Thyroid gland (tissue), 4 donors: ENCODE data around the gene METTL26. TPM values are rescaled to one million over a fixed set of nuclear protein-coding genes. Genes with fewer than 3 reads are reported as not detected.
A peak's percentile ranks its signal among the peaks of the same experiment; 100 is the strongest.

Experiments used
- DNase-seq, 2 donors: peaks; one replicate each; pipeline ENCODE4 v3.0.0-alpha.2; 2019
- H3K27ac ChIP-seq, 3 donors: fragments of 200-600 bp; sonication (generic); 1 replicate in 2 of 3; 2 replicates in 1 of 3; pipeline ENCODE4 v1.5.1; 2016 to 2019; ENCODE audit warnings: mild to moderate bottlenecking in 1 of 3, moderate library complexity in 1 of 3
- H3K27me3 ChIP-seq: fragments of 200-600 bp; sonication (generic); one replicate; pipeline ENCODE4 v1.5.1; 2019
- H3K36me3 ChIP-seq, 2 donors: fragments of 200-600 bp; sonication (generic); one replicate each; pipeline ENCODE4 v1.5.1; 2016 to 2019
- H3K4me1 ChIP-seq, 2 donors: fragments of 200-600 bp; sonication (generic); one replicate each; pipeline ENCODE4 v1.5.1; 2017 to 2019
- H3K4me3 ChIP-seq, 3 donors: fragments of 200-600 bp; sonication (generic); replicated peaks in 1 of 3; 1 replicate in 2 of 3; 2 replicates in 1 of 3; pipeline ENCODE4 v1.5.1; 2016; ENCODE audit warnings: mild to moderate bottlenecking in 1 of 3
- H3K9me3 ChIP-seq: fragments of 200-600 bp; sonication (generic); one replicate; pipeline ENCODE4 v1.5.1; 2017
- POLR2A ChIP-seq, 2 donors: fragments of 450-650 bp; IDR thresholded peaks; one replicate each; pipeline ENCODE4 v1.6.1; 2017; ENCODE audit warnings: antibody characterized with exemption in 2 of 2, mild to moderate bottlenecking in 2 of 2, moderate library complexity in 1 of 2
- WGBS, 2 donors: methylation state at CpG; one replicate each; pipeline ENCODE4 v1.1.5; 2017; 5-methylcytosine and 5-hydroxymethylcytosine counted together
- intact Hi-C: fragments of 100-400 bp; cut with DNase I; formaldehyde crosslinking; loops from one replicate; pipeline ENCODE4 v1.15.1; 2023
- total RNA-seq, 4 donors: library from RNA; depleted of rRNA; stranded (reverse); fragments of >200 nt; gene quantifications; one replicate each; pipeline ENCODE4 v1.2.3, GENCODE V29; 2016
- TF ChIP-seq, protein P1 (sequence below), 6 experiments: fragments of 200-600 bp in 3 of 6; fragments of 450-650 bp in 3 of 6; sonication (generic) in 3 of 6; IDR thresholded peaks; one replicate each; pipeline ENCODE4 v1.5.1; 2016 to 2019; ENCODE audit warnings: antibody characterized with exemption in 6 of 6, mild to moderate bottlenecking in 2 of 6, inconsistent platforms in 1 of 6, moderate library complexity in 1 of 6

Gene METTL26
- total RNA-seq, 4 donors from 2014 or later, result 54.2 to 180 (median 115) TPM

DNA sequence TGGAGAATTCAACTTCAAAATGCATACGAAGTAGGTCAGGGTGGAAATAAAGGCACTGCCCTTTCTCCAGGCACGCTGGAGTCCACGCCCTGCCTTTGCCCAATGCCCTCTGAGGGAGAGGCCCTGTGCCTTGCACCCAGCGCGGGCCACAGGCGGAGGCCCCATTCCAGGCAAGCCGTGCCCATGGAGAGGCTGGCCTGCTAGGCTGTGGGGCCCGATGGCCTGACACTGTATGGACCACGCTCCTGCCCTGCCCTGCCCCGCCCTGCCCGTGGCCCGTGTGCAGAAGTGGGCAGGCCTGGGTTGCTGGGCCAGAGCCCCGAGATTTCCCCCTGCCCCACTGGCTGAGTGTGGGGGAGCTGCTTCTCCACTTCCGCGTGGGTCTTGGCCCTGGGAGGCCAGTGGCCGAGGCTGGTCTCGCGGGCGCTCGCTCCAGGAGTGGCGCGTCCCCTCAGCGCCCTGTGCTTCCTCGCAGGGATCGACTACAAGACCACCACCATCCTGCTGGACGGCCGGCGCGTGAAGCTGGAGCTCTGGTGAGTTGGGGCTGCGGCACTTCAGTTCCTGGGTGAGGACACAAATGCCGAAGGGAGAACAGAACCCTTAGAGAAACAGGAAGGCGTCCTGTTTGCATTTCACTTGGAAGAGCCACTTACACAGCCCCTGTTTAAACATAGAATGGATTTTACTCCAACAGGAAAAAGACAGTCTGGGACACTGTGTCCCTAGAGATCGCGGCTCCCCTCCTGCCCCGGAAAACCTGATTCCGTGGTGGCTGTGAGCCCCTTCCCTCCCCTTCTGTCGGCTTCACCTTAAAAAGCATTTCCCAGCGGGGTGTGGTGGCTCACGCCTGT lies 19.1 kb downstream of the METTL26 start:
- H3K4me3 ChIP-seq, result no peak overlapping the region
- intact Hi-C loops, result no loop called here
- H3K4me1 ChIP-seq, result peaks cover 0 to 6% of the 10 kb centered on the region in 2 donors
- no peaks in the 10 kb centered on the region for H3K9me3 ChIP-seq
- DNase-seq, result no peak
- no peaks in the 10 kb centered on the region for H3K36me3 ChIP-seq
- H3K27me3 ChIP-seq, result no peaks in the 10 kb centered on the region
- TF ChIP-seq, protein P1, sequence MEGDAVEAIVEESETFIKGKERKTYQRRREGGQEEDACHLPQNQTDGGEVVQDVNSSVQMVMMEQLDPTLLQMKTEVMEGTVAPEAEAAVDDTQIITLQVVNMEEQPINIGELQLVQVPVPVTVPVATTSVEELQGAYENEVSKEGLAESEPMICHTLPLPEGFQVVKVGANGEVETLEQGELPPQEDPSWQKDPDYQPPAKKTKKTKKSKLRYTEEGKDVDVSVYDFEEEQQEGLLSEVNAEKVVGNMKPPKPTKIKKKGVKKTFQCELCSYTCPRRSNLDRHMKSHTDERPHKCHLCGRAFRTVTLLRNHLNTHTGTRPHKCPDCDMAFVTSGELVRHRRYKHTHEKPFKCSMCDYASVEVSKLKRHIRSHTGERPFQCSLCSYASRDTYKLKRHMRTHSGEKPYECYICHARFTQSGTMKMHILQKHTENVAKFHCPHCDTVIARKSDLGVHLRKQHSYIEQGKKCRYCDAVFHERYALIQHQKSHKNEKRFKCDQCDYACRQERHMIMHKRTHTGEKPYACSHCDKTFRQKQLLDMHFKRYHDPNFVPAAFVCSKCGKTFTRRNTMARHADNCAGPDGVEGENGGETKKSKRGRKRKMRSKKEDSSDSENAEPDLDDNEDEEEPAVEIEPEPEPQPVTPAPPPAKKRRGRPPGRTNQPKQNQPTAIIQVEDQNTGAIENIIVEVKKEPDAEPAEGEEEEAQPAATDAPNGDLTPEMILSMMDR (IDR thresholded peaks at IDR 0.05), result no peak
- TF ChIP-seq POLR2A (IDR thresholded peaks at IDR 0.05), result no peak
- H3K27ac ChIP-seq, result no peak overlapping the region
- WGBS, 2 donors, result 86 to 89% methylated on average over 23 to 31 of the region's 39 CpGs

- no peaks in the 10 kb centered on the region for H3K9me3 ChIP-seq
- no peaks in the 10 kb centered on the region for H3K36me3 ChIP-seq
- no peak for DNase-seq
- no peak overlapping the region for H3K27ac ChIP-seq
- WGBS, 2 donors, result 86 to 87% methylated on average over 13 of the region's 13 CpGs
- H3K27me3 ChIP-seq, result no peaks in the 10 kb centered on the region
- intact Hi-C loops, result no loop called here
- TF ChIP-seq POLR2A (IDR thresholded peaks at IDR 0.05), result no peak
- TF ChIP-seq, protein P1 (IDR thresholded peaks at IDR 0.05), result no peak
- H3K4me3 ChIP-seq, result no peak overlapping the region
- H3K4me1 ChIP-seq, result peaks cover 0 to 8% of the 10 kb centered on the region in 2 donors
Observed at GRCh38 chr16:615122-615521, 21.0 kb downstream of the METTL26 start.

DNA sequence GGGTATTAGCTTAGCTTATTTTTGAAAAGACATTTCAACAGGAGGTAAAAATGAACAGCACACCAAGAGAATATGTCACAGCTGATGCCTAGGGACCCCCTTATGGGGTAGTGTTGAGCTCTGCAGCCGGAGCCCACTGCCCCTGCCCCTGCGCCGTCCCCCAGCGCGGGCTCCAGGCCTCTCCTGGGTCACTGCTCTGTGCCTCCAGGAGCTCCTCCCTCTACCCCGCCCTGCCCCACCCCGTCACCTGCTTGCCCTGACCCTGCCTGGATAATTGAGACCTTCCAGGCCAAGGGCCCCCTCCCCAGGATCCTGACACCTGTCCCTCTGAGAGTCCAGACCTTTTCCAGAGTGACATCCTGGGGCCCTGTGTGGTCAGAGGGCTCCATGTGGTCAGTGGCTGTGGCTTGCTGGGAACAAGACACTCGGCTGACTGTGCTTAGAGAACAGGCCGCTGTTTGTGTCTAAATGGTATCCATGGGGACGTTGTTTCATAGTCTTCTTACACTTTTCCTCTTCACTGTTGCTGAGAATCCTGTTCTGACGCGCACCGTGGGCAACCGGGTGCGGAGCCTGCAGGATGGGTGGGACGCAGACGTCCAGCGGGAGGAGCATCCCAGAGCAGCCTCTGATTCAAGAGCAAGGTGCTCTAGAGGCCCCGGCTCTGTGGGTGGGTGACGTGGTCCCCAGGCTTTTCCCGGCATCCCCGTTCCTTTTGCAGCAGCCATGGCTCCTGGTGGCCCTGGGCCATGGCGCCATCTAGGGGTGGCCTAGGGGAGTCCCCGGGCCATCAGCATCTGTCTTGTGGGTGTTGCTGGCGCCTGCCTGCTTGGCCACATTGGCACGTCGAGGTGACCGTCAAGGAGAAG lies 25.4 kb downstream of the METTL26 start:
- peak; percentile 61 to 64 for DNase-seq
- Histone ChIP-seq H3K4me1 (peaks cover 0 to 8% of the 10 kb centered on the region in 2 donors), H3K27me3 (no peaks in the 10 kb centered on the region), H3K27ac (no peak overlapping the region), H3K9me3 (no peaks in the 10 kb centered on the region), H3K4me3 (no peak overlapping the region), H3K36me3 (no peaks in the 10 kb centered on the region)
- WGBS, 2 donors, result 84 to 87% methylated on average over 14 to 18 of the region's 28 CpGs
- no peak for TF ChIP-seq POLR2A (IDR thresholded peaks at IDR 0.05)
- TF ChIP-seq, protein P1 (IDR thresholded peaks at IDR 0.05), result peak; percentile 50 to 83 (median 66)
- intact Hi-C loops, result no loop called here

DNA sequence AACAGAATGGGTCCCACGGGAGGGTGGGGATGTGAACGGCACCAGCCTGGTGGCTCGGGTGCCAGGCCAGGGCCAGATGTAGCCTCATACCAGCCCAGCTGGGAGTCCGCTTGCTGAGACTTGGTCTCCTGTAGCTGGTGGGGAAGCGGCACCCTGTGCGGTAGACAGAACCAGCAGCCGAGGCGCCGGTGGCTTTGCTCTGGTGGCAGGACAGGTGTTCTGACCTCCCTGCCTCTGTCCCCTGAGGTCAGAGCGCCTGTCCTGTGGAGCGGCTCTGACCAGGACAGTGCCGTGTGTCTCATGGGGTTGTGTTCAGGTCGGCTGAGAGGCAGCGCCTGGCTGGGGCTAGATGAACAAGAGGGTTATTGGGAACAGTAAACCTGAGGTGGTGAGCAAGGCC lies 26.1 kb downstream of the METTL26 start:
- H3K27me3 ChIP-seq, result no peaks in the 10 kb centered on the region
- H3K4me1 ChIP-seq, result peaks cover 0 to 8% of the 10 kb centered on the region in 2 donors
- H3K36me3 ChIP-seq, result no peaks in the 10 kb centered on the region
- TF ChIP-seq, protein P1 (IDR thresholded peaks at IDR 0.05), result no peak
- no peak for TF ChIP-seq POLR2A (IDR thresholded peaks at IDR 0.05)
- H3K9me3 ChIP-seq, result no peaks in the 10 kb centered on the region
- H3K27ac ChIP-seq, result no peak overlapping the region
- intact Hi-C loops, result no loop called here
- no peak for DNase-seq
- WGBS, 2 donors, result 91 to 95% methylated on average over 11 to 14 of the region's 14 CpGs
- H3K4me3 ChIP-seq, result no peak overlapping the region
